BJ (cell line): ENCODE measurements around the gene ATXN1. TPM values are rescaled to one million over a fixed set of nuclear protein-coding genes. Genes with fewer than 3 reads are reported as not detected.

Experiments used
- CTCF ChIA-PET: fragments of 350-600 bp; formaldehyde crosslinking; extraction: SDS; loops from one replicate; lab custom pipeline; 2021; ENCODE audit warnings: antibody characterized with exemption, inconsistent platforms; lab: Yijun Ruan, JAX
- POLR2A ChIA-PET: fragments of 300-600 bp; sonication (Branson Sonifier 250); formaldehyde crosslinking; extraction: SDS; loops from one replicate; lab custom pipeline; 2021; ENCODE audit warnings: antibody characterized with exemption; lab: Charles Lee
- DNase-seq: peaks from one replicate; pipeline ENCODE4 v3.0.0-alpha.2; 2011; ENCODE audit warnings: low read depth
- H3K27me3 ChIP-seq: 2 replicates; pipeline ENCODE4 v1.6.0; 2011; ENCODE audit warnings: low read length; ENCODE audit not compliant: control insufficient read depth, insufficient read depth
- H3K36me3 ChIP-seq: 2 replicates; pipeline ENCODE4 v1.5.1; 2011; ENCODE audit warnings: low read length; ENCODE audit not compliant: control insufficient read depth, insufficient read depth
- H3K4me3 ChIP-seq: 2 replicates; pipeline ENCODE4 v1.5.1; 2011; ENCODE audit warnings: low read depth, mild to moderate bottlenecking, control low read depth, low read length
- polyA plus RNA-seq: library from polyadenylated mRNA; depleted of rRNA; stranded (reverse); fragments of >200 nt; gene quantifications from 2 replicates; pipeline ENCODE4 v1.2.3, GENCODE V29; 2011
- TF ChIP-seq, protein P1 (sequence below): IDR thresholded peaks from 2 replicates; pipeline ENCODE4 v1.5.1; 2011; ENCODE audit warnings: low read depth, mild to moderate bottlenecking, control low read depth, inconsistent platforms, low read length, moderate library complexity; ENCODE audit not compliant: insufficient read depth

ATXN1 gene
- polyA plus RNA-seq, 1 experiment = 60.2 TPM

DNA sequence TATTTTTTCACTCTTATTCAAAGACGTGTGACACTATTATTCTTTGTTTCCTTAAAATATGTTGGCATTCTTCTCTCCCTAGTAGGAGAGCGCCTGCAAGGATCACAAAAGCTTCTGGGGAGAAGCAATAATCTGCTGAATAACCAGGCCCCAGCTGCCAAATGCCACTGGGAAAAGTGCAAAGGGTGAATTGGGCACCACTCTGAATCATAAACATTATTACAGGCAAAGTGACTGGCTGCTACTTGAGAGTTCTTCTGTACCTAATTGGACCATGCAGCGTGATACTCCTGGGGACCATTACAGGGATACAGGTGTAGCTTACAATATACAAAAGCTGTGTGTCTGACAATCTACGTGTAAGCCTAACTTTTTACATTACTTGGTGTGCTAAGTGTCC is 152.8 kb downstream of the ATXN1 start:
- Histone ChIP-seq H3K4me3 (no peak overlapping the region), H3K36me3 (peaks cover 3% of the 10 kb centered on the region), H3K27me3 (no peaks in the 10 kb centered on the region)
- TF ChIP-seq, protein P1, sequence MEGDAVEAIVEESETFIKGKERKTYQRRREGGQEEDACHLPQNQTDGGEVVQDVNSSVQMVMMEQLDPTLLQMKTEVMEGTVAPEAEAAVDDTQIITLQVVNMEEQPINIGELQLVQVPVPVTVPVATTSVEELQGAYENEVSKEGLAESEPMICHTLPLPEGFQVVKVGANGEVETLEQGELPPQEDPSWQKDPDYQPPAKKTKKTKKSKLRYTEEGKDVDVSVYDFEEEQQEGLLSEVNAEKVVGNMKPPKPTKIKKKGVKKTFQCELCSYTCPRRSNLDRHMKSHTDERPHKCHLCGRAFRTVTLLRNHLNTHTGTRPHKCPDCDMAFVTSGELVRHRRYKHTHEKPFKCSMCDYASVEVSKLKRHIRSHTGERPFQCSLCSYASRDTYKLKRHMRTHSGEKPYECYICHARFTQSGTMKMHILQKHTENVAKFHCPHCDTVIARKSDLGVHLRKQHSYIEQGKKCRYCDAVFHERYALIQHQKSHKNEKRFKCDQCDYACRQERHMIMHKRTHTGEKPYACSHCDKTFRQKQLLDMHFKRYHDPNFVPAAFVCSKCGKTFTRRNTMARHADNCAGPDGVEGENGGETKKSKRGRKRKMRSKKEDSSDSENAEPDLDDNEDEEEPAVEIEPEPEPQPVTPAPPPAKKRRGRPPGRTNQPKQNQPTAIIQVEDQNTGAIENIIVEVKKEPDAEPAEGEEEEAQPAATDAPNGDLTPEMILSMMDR = no peak
- ChIA-PET POLR2A (no interaction called here), CTCF (interaction anchor here (0.7 to 1.2 kb wide), 2 partner anchors 31 to 94 kb away, joined by 3 read pairs; no protein-coding TSS in a partner anchor)
- DNase-seq = no peak

DNA sequence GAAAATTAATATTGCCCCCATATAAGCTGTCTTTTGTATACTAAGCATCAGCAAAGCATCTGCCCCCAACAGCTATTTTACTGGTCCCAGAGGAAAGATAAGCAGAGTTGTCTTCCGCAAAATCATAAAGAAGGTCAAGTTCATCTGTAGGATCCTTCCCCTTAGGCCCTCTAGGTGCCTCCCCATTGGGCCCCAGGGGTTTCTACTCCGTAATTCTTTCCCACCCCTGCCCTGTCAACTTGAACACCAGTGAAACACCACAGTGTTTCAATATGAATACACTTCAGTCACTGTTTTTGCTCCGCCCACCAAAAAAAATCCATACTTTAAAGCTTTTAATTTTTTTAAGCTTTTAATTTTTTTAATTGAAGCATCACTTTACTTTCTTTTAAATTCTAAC is 159.2 kb downstream of the ATXN1 start:
- ChIA-PET CTCF (interaction anchor here (0.6 to 1.7 kb wide), 3 partner anchors 18 to 194 kb away, joined by 3 to 4 read pairs (median 3); no protein-coding TSS in a partner anchor), POLR2A (no interaction called here)
- peaks cover 4% of the 10 kb centered on the region for H3K36me3 ChIP-seq
- H3K27me3 ChIP-seq = no peaks in the 10 kb centered on the region
- H3K4me3 ChIP-seq = no peak overlapping the region
- no peak for DNase-seq
- TF ChIP-seq, protein P1 = no peak

DNA sequence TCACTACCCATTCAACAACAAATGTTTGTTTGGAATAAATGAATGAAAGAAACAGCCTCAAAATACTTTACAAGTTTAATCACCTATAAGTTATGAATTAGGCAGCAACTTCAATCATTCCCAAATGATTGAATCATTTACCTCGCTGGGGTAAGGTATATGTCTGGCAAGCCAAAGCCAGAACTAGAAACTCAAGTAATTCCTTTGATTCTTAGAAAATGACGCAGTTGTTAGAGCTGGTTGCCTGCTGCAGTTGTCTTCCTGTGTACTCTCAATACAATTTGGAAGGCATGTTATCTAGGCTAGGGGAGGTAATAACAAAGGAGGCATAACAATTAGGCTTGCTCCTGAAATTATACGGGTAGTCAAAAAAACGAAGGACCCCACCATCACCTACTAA is 160.6 kb downstream of the ATXN1 start:
- Histone ChIP-seq H3K27me3 (no peaks in the 10 kb centered on the region), H3K36me3 (peaks cover 8% of the 10 kb centered on the region), H3K4me3 (no peak overlapping the region)
- POLR2A ChIA-PET = no interaction called here
- TF ChIP-seq, protein P1 = no peak
- no peak for DNase-seq
- CTCF ChIA-PET = interaction anchor here (0.8 kb wide), 1 partner anchor 19 kb away, joined by 3 read pairs; no protein-coding TSS in a partner anchor

DNA sequence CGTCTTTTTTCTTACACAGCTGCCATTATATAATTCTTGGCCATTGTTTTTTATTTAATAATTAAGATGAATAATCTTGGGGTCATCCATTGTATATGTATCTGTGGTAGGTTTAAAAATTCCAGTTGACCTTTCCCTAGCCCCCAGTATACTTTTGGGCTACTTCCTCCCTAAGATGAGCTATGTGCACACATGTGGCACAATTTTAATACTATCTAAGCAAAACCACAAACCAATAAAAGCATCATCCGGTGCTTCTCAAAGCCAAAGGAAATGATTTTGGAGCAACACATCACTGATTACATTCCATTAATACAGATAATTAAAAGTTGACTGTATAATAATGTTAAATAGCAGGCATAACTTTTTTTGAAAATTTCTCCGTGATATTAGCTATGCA is 161.2 kb downstream of the ATXN1 start:
- TF ChIP-seq, protein P1 = no peak
- DNase-seq = no peak
- ChIA-PET CTCF (interaction anchor here (0.8 to 0.9 kb wide), 2 partner anchors 20 to 261 kb away, joined by 3 read pairs; no protein-coding TSS in a partner anchor), POLR2A (no interaction called here)
- Histone ChIP-seq H3K27me3 (no peaks in the 10 kb centered on the region), H3K36me3 (peaks cover 9% of the 10 kb centered on the region), H3K4me3 (no peak overlapping the region)

DNA sequence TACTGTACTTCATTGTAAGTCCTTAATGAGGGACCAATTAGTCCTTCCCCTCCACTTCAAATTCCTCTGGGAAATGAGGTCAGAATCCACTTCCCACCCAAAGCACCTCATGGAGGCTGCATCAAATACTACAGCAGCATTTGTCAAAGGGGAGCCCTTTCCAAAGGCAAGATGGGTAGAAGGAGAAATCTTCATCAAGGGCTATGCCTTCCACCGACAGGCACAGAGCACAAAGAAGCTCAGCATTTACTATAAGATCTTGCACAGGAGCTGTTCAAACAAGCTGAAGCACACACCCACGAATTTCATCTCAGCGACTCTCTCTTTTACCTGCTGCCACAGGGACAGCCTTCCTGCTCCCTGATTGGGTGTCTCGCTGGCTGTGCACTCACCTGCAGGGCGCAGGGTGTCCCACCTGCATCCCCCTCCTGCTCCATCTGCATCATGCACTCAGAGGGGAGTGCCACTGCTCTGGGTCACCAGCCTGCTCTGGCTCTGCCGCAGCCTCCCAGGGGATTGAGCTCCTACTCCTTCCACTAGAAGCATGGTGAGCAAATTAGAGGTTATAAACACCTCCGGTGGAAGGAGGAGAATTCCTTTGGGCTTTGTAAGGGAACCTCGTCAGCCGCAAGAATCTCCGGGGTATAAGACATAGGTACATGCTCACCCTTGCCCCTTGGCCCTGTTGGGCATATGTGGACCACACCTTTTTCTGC is 164.5 kb downstream of the ATXN1 start:
- no peak overlapping the region for H3K4me3 ChIP-seq
- DNase-seq = no peak
- ChIA-PET POLR2A (no interaction called here), CTCF (interaction anchor here (1.2 kb wide), 1 partner anchor 18 kb away, joined by 3 read pairs; no protein-coding TSS in a partner anchor)
- TF ChIP-seq, protein P1 = no peak
- peaks cover 7% of the 10 kb centered on the region; the same call in 1 of the 2 replicates for H3K36me3 ChIP-seq
- H3K27me3 ChIP-seq = no peaks in the 10 kb centered on the region
